ENCODE measurements around the gene IL4R.

DNA sequence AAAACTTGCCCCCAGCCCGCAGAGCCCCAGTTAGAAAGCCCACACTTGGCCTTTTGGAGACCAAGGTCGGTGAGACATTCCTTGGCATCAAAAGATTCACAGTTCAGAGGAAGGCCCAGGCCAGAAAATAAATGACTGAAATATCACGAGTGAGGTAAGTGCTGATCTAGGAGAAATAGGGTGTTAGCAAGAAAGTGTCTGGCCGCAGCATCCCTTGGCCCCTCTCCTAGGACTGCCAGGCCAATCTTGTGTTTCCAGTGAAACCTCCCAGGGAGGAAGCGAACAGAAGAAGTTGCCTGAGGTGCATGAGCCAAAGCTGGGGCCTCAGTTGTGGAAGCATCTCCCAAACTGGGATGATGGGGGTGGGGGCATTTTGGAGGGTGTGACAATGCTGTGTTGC is 22.7 kb upstream of the IL4R start:
- TF ChIP-seq EZH2phosphoT487 (IDR thresholded peaks at IDR 0.05; ENCODE audit: borderline replicate concordance, low read length), result no peak
- TF ChIP-seq, protein P1, sequence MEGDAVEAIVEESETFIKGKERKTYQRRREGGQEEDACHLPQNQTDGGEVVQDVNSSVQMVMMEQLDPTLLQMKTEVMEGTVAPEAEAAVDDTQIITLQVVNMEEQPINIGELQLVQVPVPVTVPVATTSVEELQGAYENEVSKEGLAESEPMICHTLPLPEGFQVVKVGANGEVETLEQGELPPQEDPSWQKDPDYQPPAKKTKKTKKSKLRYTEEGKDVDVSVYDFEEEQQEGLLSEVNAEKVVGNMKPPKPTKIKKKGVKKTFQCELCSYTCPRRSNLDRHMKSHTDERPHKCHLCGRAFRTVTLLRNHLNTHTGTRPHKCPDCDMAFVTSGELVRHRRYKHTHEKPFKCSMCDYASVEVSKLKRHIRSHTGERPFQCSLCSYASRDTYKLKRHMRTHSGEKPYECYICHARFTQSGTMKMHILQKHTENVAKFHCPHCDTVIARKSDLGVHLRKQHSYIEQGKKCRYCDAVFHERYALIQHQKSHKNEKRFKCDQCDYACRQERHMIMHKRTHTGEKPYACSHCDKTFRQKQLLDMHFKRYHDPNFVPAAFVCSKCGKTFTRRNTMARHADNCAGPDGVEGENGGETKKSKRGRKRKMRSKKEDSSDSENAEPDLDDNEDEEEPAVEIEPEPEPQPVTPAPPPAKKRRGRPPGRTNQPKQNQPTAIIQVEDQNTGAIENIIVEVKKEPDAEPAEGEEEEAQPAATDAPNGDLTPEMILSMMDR (IDR thresholded peaks at IDR 0.05; ENCODE audit: low read depth, low read length, poor library complexity, severe bottlenecking), result no peak

Measured in DOHH2 (cell line).